Trophoblast cell (in vitro differentiated cells and primary cell): Measurements from ENCODE around the gene ZNF71.

Source experiments
- DNase-seq, 2 donors: peaks; one replicate each; pipeline ENCODE4 v3.0.0-alpha.2; 2016
- H2AFZ ChIP-seq: 2 replicates; pipeline ENCODE4 v1.6.1; 2013; ENCODE audit warnings: low read length, moderate library complexity, mild to moderate bottlenecking; ENCODE audit not compliant: insufficient read depth, poor library complexity
- H2AK5ac ChIP-seq: 2 replicates; pipeline ENCODE4 v1.6.1; 2013; ENCODE audit warnings: mild to moderate bottlenecking, low read length
- H2BK120ac ChIP-seq: 2 replicates; pipeline ENCODE4 v1.6.1; 2013; ENCODE audit warnings: low read length, mild to moderate bottlenecking, moderate library complexity; ENCODE audit not compliant: insufficient read depth, poor library complexity
- H2BK12ac ChIP-seq: 2 replicates; pipeline ENCODE4 v1.6.1; 2013; ENCODE audit warnings: mild to moderate bottlenecking, low read length, moderate library complexity
- H2BK5ac ChIP-seq: 2 replicates; pipeline ENCODE4 v1.6.1; 2013; ENCODE audit warnings: low read length, low read depth, moderate library complexity, mild to moderate bottlenecking; ENCODE audit not compliant: poor library complexity
- H3K14ac ChIP-seq: 2 replicates; pipeline ENCODE4 v1.6.1; 2013; ENCODE audit warnings: mild to moderate bottlenecking, low read length
- H3K18ac ChIP-seq: 2 replicates; pipeline ENCODE4 v1.6.1; 2013; ENCODE audit warnings: mild to moderate bottlenecking, low read length
- H3K23ac ChIP-seq: 2 replicates; pipeline ENCODE4 v1.6.1; 2013; ENCODE audit warnings: low read length
- H3K27ac ChIP-seq: 2 replicates; pipeline ENCODE4 v1.5.1; 2013; ENCODE audit warnings: low read depth, mild to moderate bottlenecking, inconsistent platforms, low read length, moderate library complexity
- H3K27me3 ChIP-seq: 2 replicates; pipeline ENCODE4 v1.6.1; 2013; ENCODE audit warnings: inconsistent platforms, mild to moderate bottlenecking, low read length, moderate library complexity; ENCODE audit not compliant: insufficient read depth
- H3K36me3 ChIP-seq, 2 experiments: 1 replicate in 1 of 2; 2 replicates in 1 of 2; pipeline ENCODE4 v1.6.1; 2013; ENCODE audit warnings: low read length in 2 of 2, mild to moderate bottlenecking in 2 of 2, moderate library complexity in 1 of 2; ENCODE audit not compliant: insufficient read depth in 2 of 2, control insufficient read depth in 1 of 2
- H3K4ac ChIP-seq: 2 replicates; pipeline ENCODE4 v1.6.1; 2013; ENCODE audit warnings: low read depth, mild to moderate bottlenecking, low read length, moderate library complexity
- H3K4me1 ChIP-seq, 2 experiments: 1 replicate in 1 of 2; 2 replicates in 1 of 2; pipeline ENCODE4 v1.6.1; 2013; ENCODE audit warnings: low read length in 2 of 2, mild to moderate bottlenecking in 2 of 2, moderate library complexity in 1 of 2; ENCODE audit not compliant: insufficient read depth in 2 of 2, control insufficient read depth in 1 of 2
- H3K4me2 ChIP-seq: 2 replicates; pipeline ENCODE4 v1.6.1; 2013; ENCODE audit warnings: inconsistent platforms, mild to moderate bottlenecking, low read length, moderate library complexity
- H3K4me3 ChIP-seq: 2 replicates; pipeline ENCODE4 v1.5.1; 2013; ENCODE audit warnings: mild to moderate bottlenecking, low read depth, low read length, inconsistent platforms
- H3K79me1 ChIP-seq: one replicate; pipeline ENCODE4 v1.6.1; 2013; ENCODE audit warnings: low read length
- H3K79me2 ChIP-seq: 2 replicates; pipeline ENCODE4 v1.6.1; 2013; ENCODE audit warnings: low read length, mild to moderate bottlenecking; ENCODE audit not compliant: control insufficient read depth, insufficient read depth, poor library complexity
- H3K9ac ChIP-seq: 2 replicates; pipeline ENCODE4 v1.6.1; 2013; ENCODE audit warnings: mild to moderate bottlenecking, low read length
- H3K9me3 ChIP-seq: 2 replicates; pipeline ENCODE4 v1.6.1; 2013; ENCODE audit warnings: low read depth, mild to moderate bottlenecking, control low read depth, inconsistent platforms, low read length; ENCODE audit not compliant: insufficient read depth
- H4K12ac ChIP-seq: 2 replicates; pipeline ENCODE4 v1.6.1; 2013; ENCODE audit warnings: low read depth, mild to moderate bottlenecking, low read length, moderate library complexity
- H4K8ac ChIP-seq: 2 replicates; pipeline ENCODE4 v1.6.1; 2013; ENCODE audit warnings: low read depth, mild to moderate bottlenecking, low read length, moderate library complexity
- H4K91ac ChIP-seq: one replicate; pipeline ENCODE4 v1.6.1; 2013; ENCODE audit warnings: low read depth, mild to moderate bottlenecking, low read length, moderate library complexity
- WGBS: extraction: QIAGEN DNeasy Blood & Tissue Kit; methylation state at CpG from one replicate; pipeline ENCODE4 v1.1.7; 2013; ENCODE audit warnings: missing lambda C conversion rate; ENCODE audit not compliant: insufficient read length, insufficient coverage; ENCODE audit errors: extremely low coverage; 5-methylcytosine and 5-hydroxymethylcytosine counted together

ZNF71 gene

DNA sequence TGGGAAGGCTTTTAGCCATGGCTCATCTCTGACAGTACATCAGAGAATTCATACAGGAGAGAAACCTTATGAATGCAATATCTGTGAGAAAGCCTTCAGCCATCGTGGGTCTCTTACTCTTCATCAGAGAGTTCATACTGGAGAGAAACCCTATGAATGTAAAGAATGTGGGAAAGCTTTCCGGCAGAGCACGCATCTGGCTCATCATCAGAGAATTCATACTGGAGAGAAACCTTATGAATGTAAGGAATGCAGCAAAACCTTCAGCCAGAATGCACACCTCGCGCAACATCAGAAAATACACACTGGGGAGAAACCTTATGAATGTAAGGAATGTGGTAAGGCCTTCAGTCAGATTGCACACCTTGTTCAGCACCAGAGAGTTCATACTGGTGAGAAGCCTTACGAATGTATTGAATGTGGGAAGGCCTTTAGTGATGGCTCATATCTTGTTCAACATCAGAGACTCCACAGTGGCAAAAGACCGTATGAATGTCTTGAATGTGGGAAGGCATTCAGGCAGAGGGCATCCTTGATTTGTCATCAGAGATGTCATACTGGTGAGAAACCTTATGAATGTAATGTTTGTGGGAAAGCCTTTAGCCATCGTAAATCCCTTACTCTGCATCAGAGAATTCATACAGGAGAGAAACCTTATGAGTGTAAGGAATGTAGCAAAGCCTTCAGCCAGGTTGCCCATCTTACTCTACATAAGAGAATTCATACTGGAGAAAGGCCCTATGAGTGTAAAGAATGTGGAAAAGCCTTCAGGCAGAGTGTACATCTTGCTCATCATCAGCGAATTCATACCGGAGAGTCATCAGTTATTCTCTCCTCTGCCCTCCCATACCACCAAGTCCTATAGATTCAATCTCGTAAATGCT lies 17.1 kb upstream of the ZNF71 start:
- Histone ChIP-seq H4K8ac (no peak overlapping the region), H3K23ac (no peak overlapping the region), H3K14ac (no peak overlapping the region), H3K9ac (no peak overlapping the region), H3K4ac (no peak overlapping the region), H3K79me1 (no peaks in the 10 kb centered on the region), H2AFZ (no peak overlapping the region), H2BK120ac (no peak overlapping the region), H3K79me2 (no peaks in the 10 kb centered on the region), H3K36me3 (peaks cover 0 to 5% of the 10 kb centered on the region in 2 experiments), H2BK12ac (no peak overlapping the region), H4K91ac (no peak overlapping the region), H3K18ac (no peak overlapping the region), H4K12ac (no peak overlapping the region), H3K4me2 (no peak overlapping the region), H3K27ac (no peak overlapping the region), H3K4me1 (no peaks in the 10 kb centered on the region), H2BK5ac (no peak overlapping the region), H3K9me3 (peaks cover 12% of the 10 kb centered on the region), H3K4me3 (no peak overlapping the region), H2AK5ac (no peak overlapping the region), H3K27me3 (no peaks in the 10 kb centered on the region)
- WGBS, result no CpG with 5 or more reads among the region's 11 CpGs
- DNase-seq, result peak in 1 of 2 donors; percentile 2

DNA sequence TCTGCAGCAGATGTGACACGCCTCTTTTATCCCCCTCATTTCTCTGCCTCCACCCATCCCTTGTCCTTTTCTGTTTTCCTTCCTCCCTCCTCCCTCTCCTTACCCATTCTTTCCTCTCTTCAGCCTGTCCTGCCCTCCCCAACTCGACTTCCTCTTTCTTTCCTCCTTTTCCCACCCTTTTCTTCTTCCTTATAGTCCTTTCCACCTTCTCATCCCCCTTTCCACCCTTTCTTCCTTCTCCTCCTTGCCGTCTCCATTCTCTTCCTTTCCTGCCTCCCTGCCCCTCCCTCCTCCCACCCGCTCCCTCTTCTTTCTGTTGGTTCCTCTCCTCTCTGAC lies 688 bp upstream of the ZNF71 start:
- 100% methylated on average over 1 of the region's 4 CpGs for WGBS
- no peaks in the 10 kb centered on the region for H3K27me3 ChIP-seq
- H3K4ac ChIP-seq, result no peak overlapping the region

DNA sequence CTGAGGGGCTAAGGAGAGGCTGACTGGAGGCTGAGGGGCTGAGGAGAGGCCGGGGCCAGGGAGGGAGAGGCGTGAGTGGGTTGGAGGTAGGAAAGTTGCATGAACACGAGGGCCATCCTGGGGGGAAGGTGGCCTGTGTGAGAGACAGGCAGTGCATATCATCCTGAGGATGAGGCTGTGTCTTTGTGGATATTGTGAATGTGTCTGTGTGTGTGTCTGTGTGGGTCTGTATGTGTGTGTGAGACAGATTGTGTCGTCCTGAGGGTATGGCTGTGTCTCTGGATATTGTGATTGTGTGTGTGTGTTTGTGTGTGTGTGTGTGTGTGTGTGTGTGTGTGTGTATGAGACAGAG lies 422 bp downstream of the ZNF71 start:
- H3K4me3 ChIP-seq, result peak overlapping the region; percentile 96
- peak overlapping the region; percentile 85 for H3K14ac ChIP-seq
- no peaks in the 10 kb centered on the region for H3K9me3 ChIP-seq
- peak overlapping the region; percentile 35 for H3K4ac ChIP-seq
- peak overlapping the region; percentile 16 for H2BK120ac ChIP-seq
- peak overlapping the region; percentile 47 for H3K18ac ChIP-seq
- no peak for DNase-seq
- H3K27me3 ChIP-seq, result no peaks in the 10 kb centered on the region
- no peak overlapping the region for H3K27ac ChIP-seq
- no CpG with 5 or more reads among the region's 4 CpGs for WGBS
- peaks cover 10 to 11% of the 10 kb centered on the region in 2 experiments for H3K4me1 ChIP-seq
- peaks cover 5% of the 10 kb centered on the region for H3K79me2 ChIP-seq
- peak overlapping the region; percentile 1 for H2BK5ac ChIP-seq
- H4K8ac ChIP-seq, result peak overlapping the region; percentile 78
- no peak overlapping the region for H2BK12ac ChIP-seq
- H3K36me3 ChIP-seq, result peaks cover 0 to 3% of the 10 kb centered on the region in 2 experiments
- H3K79me1 ChIP-seq, result peaks cover 4% of the 10 kb centered on the region
- peak overlapping the region; percentile 49 for H4K12ac ChIP-seq
- peak overlapping the region; percentile 76 for H3K9ac ChIP-seq
- H3K23ac ChIP-seq, result no peak overlapping the region
- peak overlapping the region; percentile 78 for H3K4me2 ChIP-seq
- H2AFZ ChIP-seq, result peak overlapping the region; percentile 46
- peak overlapping the region; percentile 26 for H2AK5ac ChIP-seq
- H4K91ac ChIP-seq, result peak overlapping the region; percentile 57

More for the DNA sequence above, 688 bp upstream of the ZNF71 start:
- Histone ChIP-seq H3K36me3 (peaks cover 0 to 3% of the 10 kb centered on the region in 2 experiments), H3K23ac (no peak overlapping the region), H3K9ac (no peak overlapping the region), H2BK12ac (no peak overlapping the region), H3K18ac (no peak overlapping the region), H4K91ac (no peak overlapping the region), H3K14ac (no peak overlapping the region), H2AK5ac (no peak overlapping the region), H4K12ac (peak overlapping the region; percentile 36), H2BK120ac (no peak overlapping the region), H3K9me3 (peaks cover 10% of the 10 kb centered on the region), H3K4me1 (peaks cover 10 to 11% of the 10 kb centered on the region in 2 experiments), H3K79me1 (peaks cover 4% of the 10 kb centered on the region), H2AFZ (peak overlapping the region; percentile 80), H3K27ac (no peak overlapping the region), H3K4me2 (no peak overlapping the region), H3K79me2 (peaks cover 5% of the 10 kb centered on the region), H4K8ac (peak overlapping the region; percentile 70), H2BK5ac (no peak overlapping the region), H3K4me3 (no peak overlapping the region)
- DNase-seq, result no peak

DNA sequence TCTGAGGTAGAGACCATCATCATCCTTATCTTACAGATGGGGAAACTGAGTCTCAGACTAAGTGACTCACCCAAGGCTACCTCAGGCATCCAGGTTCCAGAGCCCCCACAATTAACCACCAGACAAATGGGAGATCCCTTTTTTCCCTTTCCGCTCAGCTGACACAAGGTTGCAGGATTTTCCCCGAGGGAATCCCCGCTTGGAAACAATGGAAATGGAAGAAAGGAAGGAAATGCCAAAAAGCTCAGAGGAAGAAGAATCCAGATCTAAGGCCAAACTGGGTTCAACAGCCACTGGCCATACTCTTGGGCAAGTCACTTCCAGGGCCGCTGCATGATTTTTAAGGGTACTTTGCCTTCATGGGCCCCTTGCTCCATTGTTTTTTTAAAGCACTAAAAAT lies 1.6 kb downstream of the ZNF71 start:
- no peak overlapping the region for H4K91ac ChIP-seq
- H3K79me2 ChIP-seq, result peaks cover 5% of the 10 kb centered on the region
- H2AK5ac ChIP-seq, result no peak overlapping the region
- peaks cover 10 to 11% of the 10 kb centered on the region in 2 experiments for H3K4me1 ChIP-seq
- no peak overlapping the region for H3K4ac ChIP-seq
- H3K14ac ChIP-seq, result no peak overlapping the region
- H3K18ac ChIP-seq, result no peak overlapping the region
- DNase-seq, result no peak
- peaks cover 4 to 10% of the 10 kb centered on the region in 2 experiments for H3K36me3 ChIP-seq
- no peak overlapping the region for H3K23ac ChIP-seq
- H3K79me1 ChIP-seq, result peaks cover 4% of the 10 kb centered on the region
- no peak overlapping the region for H2BK120ac ChIP-seq
- no peak overlapping the region for H2BK12ac ChIP-seq
- H3K9ac ChIP-seq, result no peak overlapping the region
- no peak overlapping the region for H3K4me2 ChIP-seq
- no CpG with 5 or more reads among the region's 4 CpGs for WGBS
- H4K8ac ChIP-seq, result no peak overlapping the region
- no peaks in the 10 kb centered on the region for H3K27me3 ChIP-seq
- H3K27ac ChIP-seq, result no peak overlapping the region
- no peak overlapping the region for H2AFZ ChIP-seq
- no peak overlapping the region for H2BK5ac ChIP-seq
- H3K4me3 ChIP-seq, result no peak overlapping the region
- no peak overlapping the region for H4K12ac ChIP-seq
- H3K9me3 ChIP-seq, result no peaks in the 10 kb centered on the region
